GM21367 (cell line): Measurements from ENCODE around the gene SERPINA6.
"Not testable (repeated sequence)": the region's sequence is repeated elsewhere in the genome, so short reads cannot be mapped to it uniquely, and the experiment has no call there.

Source experiments
- ATAC-seq: cut with Tn5 transposase; IDR thresholded peaks from one replicate; pipeline ENCODE4 v1.9.1; 2021; ENCODE audit not compliant: unreplicated experiment

The SERPINA6 gene

GRCh38 chr14:94322648-94323570, at the start of gene SERPINA6:
TSS of gene SERPINA6 (minus strand) at chr14:94323336. CDS start at chr14:94314648, 8,688 bp downstream.
- ATAC-seq = no peak

- ATAC-seq = no peak
Observed at GRCh38 chr14:94372021-94372605, 49.0 kb upstream of the SERPINA6 start.

- no peak for ATAC-seq
Observed at GRCh38 chr14:94370524-94370910, 47.4 kb upstream of the SERPINA6 start.

GRCh38 chr14:94369766-94370523, 46.8 kb upstream of the SERPINA6 start:
- ATAC-seq = not testable (repeated sequence)

GRCh38 chr14:94368956-94369355, 45.8 kb upstream of the SERPINA6 start:
- ATAC-seq = no peak

- ATAC-seq = no peak
Observed at GRCh38 chr14:94368243-94368590, 45.1 kb upstream of the SERPINA6 start.

- ATAC-seq = no peak
Observed at GRCh38 chr14:94367347-94368242, 44.5 kb upstream of the SERPINA6 start.

DNA sequence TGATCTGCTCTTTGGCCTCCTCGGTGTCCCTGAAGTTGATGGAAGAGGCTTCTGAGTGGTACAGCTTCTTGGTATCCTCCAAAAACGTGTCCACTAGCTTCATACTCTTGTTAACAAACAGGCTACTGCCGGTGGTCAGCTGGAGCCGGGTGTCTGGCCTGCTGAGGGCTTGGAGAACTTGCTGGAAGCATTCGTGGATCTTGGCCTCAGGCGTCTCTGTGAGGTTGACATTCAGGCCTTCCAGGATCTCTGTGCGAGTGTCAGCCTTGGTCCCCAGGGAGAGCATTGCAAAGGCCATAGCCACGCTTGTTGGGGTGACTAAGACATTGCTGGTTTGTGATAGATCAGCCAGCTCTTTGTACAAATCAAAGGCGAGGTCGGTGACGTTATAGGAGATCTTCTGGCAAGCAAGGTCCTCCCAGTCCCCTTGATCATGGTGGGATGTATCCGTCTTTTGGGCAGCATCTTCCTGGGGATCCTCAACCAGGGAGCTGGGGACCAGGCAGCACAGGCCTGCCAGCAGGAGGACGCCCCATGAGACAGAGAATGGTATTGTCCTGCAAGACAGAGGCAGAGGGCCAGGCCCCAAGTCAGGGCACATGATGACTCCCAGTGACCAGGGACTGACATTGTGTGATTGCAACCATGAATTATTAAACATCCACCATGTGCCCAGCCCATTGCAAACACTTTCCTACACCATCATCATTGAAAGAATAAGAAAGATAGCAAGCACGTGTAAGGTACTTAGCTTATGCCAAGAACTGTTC, 43.2 kb upstream of the SERPINA6 start, which contains the start of gene SERPINA2:
TSS of gene SERPINA2 (minus strand) at position 553 of the 770 bp plus-strand sequence.
- no peak for ATAC-seq

DNA sequence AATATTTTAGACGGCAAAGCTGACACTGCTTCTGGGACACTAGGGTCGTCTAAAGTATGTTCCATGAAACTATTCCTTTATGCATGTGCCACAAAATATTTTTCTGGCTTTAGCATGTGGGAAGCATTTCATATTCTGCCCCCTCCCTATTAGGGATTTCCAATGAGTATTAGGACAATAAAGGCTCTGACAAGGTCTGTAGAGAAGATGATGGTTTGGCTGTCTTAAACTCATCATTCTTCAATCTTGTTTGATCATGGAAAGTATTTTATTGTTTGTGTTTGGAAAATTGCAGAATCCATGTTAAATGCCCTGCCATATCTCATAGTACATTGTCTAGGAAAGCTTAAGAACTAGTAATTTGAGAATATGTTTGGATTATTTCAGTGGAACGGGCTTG, 42.5 kb upstream of the SERPINA6 start:
- ATAC-seq = no peak

GRCh38 chr14:94364964-94365363, 41.8 kb upstream of the SERPINA6 start:
- ATAC-seq = no peak

DNA sequence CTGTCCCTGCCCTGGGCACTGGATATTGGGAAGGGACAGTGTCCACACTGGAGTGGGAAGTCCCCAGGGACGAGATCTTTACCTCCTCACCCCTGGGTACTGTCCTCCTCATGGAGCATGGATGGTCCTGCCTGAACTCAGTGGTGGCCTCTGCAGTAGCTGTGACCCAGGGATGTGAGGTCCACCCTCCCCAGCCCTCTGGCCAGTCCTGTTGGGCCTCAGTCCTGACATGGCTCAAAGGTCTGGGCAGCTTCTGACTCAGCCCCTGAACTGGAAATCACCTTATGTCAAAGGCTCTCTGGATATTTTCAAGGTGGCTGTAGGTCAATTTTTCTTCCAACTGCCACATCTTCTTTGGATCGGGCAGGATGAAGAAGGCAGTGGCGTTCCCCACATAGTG, 40.9 kb upstream of the SERPINA6 start:
- ATAC-seq = no peak

DNA sequence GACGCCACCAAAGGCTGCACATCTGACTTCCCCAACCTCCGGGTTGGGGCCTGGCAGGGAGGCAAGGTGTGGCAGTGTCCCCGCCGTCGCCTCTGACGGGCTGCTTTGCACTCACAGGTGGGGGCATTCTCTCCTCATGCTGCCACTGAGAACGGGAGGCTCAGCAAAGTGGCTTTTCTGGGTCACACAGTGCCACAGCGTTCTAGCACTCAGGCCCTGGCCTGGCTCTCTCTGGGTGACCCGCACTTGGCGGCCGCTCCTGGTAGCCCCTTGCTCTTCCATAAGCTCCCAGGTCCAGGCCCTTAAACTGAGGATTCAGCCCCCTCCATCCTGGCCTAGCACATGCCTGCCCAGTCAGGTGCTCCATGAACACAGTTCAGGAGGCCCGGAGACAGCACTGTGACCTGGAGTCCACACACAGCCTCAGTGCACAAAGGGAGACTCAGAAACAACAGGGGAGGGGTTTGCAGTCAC, 40.1 kb upstream of the SERPINA6 start:
- ATAC-seq = no peak

DNA sequence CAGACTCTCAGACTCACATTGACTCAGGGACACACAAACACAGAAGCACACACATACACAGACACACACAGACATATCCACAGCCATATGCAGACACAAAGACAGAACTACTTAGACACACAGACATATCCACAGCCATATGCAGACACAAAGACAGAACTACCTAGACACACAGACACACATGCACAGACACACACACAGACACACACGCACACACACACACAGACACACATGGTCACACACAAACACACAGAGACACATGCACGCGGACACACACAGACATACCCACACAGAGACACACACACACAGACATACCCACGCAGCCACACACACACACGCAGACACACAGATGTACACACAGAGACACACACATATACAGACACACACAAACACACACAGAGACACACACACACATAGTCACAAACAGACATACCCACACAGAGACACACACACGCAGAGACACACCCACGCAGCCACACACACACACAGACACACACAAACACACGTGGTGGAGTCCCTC, 39.5 kb upstream of the SERPINA6 start:
- no peak for ATAC-seq

- no peak for ATAC-seq
Observed at GRCh38 chr14:94361682-94362081, 38.5 kb upstream of the SERPINA6 start.

- no peak for ATAC-seq
Observed at GRCh38 chr14:94360945-94361565, 37.9 kb upstream of the SERPINA6 start.

DNA sequence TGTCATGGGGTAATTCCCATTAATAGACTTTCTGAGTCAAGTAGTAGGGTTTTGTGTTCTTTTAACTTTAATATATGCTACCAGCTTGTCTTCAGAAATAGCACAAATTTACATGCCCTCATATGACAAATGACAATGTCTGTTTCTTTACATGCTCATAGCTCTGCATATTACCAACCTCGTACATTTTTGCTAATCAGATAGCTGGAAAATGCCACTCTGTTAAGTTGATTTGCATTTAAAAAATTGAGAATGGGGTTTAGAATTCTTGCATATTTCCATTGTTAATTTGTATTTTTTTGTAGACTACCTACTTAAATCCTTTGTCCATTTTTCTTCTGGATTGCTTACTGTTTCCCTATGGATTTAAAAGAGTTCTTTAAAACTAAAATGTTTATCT, 34.0 kb upstream of the SERPINA6 start:
- no peak for ATAC-seq

DNA sequence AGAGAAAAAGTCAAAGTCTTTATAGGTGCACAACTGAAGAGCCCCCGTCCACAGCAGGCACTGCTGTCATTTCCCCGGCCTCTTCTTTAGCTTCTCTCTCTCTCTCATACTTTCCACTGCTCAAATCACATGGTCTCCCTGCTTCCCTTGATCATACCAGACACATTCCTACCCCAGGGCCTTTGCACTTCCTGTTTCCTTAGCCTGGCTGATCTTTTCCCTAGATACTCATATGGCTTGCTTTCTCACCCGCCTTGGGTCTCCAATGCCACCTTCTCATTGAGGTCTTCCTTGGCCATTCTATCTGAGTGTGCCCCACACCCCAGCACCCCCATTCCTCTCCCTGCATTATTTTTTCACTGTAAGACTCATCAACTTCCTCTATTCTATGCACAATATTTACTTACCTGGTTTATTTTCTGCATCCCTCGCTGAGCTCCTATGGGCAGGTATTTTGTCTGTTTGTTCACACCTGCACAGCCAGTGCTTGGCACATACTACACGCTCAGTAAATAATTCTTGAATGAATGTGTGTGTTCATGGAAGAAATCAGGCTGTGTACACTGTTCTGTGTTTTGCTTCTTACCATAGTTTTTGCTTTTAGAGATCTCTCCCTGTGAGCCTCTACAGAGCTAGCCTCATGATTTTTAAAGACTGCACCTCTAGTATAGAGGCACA, 33.4 kb upstream of the SERPINA6 start:
- no peak for ATAC-seq

- no peak for ATAC-seq
Observed at GRCh38 chr14:94355191-94355794, 32.2 kb upstream of the SERPINA6 start.
